Hindlimb muscle (tissue), 1 donor: ENCODE measurements around the gene UGDH. TPM values are rescaled to one million over a fixed set of nuclear protein-coding genes. Genes with fewer than 3 reads are reported as not detected.
"Not testable (repeated sequence)": the region's sequence is repeated elsewhere in the genome, so short reads cannot be mapped to it uniquely, and the experiment has no call there.

Experiments used
- DNase-seq: peaks from one replicate; pipeline ENCODE4 v3.0.0-alpha.2; 2013
- polyA plus RNA-seq: library from polyadenylated mRNA; unstranded; fragments of 120-200 nt; gene quantifications from one replicate; pipeline ENCODE4 v1.2.1, GENCODE V29; 2013; ENCODE audit not compliant: insufficient read length

The UGDH gene
- polyA plus RNA-seq, 1 donor = 39.9 TPM

DNA sequence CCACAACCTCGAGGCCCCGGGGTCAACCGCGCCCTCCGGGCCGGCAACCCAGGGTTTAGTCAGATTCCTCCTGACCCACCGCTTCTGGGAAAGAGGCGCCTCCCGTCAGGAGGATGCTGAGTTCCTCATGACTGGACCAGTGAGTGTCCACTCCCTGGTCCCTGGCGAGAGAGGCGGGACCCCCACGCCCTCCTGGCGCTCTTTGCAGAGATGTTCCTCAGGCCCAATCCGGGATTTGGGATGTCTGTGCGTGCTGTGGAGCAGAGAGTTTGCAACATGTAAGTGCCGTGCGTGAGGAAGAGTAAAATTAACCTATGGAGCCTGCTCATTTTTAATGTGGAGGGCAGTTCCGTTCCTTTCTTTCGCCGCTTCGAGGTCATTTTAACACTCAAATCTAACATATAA, 824 bp upstream of the UGDH start:
- no peak for DNase-seq

DNA sequence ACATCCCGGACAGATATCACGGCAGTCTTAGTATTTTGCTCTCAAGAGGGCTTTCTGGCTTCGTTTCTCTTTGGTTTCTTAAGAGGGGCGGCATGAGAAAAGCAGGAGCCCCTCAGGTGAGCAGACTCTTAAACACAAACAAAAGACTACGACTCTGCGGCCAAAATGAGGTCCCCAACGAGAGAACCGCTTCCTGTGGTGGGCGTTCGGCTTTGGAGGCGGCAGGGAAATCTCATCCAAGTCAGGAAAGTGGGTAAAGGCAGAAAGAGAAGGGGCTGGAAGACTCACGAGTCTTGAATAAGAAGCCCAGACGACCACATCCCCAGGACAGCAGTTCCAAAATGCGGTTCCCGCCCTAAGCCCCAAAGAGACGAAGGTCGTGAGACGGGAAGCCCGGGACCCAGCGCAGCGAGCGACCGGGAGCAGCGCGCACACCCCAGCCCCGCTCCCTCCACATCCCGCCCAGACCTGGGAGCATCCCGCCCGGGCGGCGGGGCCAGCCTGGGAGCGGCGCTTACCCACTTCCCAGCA, 409 bp downstream of the UGDH start:
- DNase-seq = no peak

DNA sequence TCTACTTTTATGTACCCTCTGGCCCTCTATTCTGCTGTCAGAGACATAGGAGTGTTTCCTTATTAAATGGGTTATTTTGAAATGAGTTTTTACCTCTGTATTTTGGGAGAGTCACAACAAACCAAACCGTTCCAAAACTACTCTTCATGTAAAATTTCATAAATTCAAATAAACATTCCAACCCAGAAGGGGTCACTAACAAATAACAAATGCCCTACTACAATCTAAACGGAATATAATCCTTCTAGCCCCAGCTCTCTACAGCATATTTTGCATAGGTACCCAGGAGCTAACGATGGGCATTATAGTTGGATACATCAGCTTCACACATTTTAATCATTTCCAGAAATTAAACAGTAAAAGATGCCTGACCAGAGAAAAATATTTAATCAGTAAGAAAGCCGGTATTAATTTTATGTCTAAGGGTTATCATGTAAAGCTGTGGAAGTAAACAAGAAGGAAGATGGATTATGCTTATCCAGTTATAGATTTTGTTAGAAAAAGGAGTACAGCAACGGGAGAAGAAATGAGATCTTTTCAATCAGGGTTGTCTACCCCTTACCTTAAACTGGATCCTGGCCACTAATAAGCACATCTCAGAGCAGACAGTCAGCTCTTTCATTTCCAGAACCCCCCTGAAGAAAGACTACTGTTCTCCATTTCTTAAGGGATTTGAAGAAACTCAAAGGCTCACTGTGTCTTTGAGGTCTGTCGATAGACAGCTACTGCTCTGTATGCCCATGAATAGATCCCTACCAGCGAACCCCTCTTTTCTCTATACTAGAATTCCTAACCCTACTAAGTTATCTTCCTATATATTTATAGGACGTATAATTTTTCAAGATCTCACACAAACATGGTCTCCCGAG, 1.2 kb downstream of the UGDH start:
- peak; percentile 6 for DNase-seq

DNA sequence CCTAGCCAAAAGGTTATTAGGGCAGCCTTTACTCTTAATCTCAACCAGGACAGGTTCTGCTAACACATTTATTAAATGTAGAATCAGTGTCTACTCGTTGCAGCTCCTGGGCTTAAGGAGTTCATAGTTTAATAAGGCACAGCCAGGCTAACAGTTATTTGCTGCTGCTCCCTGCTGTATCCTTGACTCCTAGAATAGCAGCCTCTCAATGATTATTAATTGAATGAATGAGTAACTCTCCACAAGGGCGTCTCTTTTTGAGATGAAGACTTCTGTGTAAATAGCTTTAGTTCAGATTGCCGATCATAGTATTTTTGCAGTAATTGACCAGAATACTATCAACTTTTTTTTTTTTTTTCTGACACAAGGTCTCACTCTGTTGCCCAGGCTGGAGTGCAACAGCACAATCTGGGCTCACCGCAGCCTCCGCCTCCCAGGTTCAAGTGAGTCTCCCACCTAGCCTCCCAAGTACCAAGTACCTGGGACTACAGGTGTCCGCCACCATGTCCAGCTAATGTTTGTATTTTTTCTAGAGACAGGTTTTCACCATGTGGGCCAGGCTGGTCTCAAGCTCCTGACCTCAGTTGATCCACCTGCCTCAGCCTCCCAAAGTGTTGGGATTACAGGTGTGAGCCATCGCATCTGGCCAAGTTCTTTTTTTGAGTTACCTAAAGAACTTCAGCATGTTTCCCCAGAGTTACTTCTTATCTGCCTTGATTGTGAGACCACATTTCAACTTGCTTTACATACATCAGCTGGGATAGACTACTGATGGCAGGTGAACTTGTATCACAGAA, 2.9 kb downstream of the UGDH start:
- no peak for DNase-seq

DNA sequence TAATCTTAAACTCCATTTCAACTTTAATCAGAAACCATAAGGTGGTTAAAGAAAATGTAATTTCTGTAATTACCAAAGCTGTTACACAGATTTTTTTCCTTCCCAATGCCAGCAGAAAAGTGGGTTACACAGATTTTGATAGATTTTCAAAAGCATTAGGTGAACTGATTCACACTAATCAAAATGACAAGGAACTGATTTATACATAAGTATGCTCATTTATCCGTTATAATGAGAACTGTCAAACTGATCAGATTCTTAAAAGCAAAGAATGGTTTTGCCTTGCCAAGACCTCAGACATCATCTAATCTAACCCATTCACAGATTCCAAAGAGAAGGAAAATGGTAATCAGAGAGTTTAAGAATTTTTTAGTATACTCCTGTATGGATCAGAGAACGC, 5.2 kb downstream of the UGDH start:
- peak; percentile 4 for DNase-seq

DNA sequence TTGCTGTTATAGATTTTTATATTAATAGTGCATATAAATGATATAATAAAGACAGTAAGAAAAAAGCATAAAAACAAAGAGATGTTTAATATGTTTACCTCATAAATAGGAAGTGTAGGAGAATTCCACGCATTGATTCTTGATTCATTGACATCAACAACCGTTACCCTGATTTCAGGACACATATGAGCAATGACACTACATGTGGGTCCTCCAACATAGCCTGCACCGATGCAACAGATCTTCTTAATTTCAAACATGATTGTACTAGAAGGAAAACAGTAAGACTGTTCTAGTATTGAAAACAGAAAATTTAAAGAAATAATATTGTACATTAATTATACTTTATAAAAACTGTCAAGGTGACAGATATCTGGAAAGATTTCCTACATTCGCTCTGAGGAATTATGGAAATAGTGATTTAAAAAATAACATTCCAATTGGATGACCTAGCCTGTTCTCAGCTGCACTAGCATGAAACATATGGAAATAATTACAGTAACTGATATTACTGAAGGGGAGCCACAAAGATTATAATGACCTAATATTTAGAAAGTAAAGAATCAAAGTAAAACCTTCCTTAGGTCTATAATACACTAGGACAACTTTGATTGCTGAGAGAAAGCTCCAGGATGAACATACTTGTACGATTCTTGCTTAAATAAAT, 5.9 kb downstream of the UGDH start:
- DNase-seq = peak; percentile 29

DNA sequence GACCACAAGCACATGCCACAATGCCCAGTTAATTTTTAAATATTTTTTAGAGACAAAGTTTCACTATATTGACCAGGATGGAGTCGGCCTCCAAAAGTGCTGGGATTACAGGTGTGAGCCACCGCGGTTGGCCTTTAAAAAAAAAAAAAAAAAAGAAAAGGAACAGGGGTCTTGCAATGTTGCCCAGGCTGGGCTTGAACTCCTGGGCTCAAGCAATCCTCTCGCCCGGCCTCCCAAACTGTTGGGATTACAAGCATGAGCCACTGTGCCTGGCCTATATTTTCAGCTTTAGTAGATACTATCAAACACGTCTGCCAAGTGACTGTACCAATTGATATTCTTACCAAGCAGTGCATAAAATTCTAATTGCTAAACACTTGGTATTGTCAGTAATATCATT, 8.8 kb downstream of the UGDH start:
- no peak for DNase-seq

DNA sequence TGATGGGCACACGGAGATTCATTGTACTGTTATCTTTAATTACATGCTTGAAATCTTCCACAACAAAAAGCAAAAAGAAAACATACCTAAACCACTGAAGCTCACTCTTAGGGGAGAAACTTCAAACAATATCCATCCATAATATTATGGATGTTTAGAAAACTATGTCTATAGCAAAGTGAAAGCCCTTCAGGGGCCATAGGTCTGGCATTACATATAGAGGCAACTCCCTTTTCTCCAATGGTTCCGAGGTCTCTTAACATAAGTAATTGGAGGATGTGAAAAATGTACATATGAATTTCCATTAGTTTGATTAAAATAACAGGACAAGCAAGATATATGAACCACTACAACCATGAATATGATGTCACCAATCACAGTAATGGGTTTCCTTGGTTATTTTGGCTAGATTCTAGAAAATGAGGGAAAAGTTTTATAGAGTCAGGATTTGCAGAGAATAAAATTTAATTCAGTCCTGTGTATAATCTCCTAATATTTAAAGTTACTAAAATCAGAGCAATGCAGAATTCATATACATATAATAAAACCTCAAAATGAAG, 10.8 kb downstream of the UGDH start:
- no peak for DNase-seq

DNA sequence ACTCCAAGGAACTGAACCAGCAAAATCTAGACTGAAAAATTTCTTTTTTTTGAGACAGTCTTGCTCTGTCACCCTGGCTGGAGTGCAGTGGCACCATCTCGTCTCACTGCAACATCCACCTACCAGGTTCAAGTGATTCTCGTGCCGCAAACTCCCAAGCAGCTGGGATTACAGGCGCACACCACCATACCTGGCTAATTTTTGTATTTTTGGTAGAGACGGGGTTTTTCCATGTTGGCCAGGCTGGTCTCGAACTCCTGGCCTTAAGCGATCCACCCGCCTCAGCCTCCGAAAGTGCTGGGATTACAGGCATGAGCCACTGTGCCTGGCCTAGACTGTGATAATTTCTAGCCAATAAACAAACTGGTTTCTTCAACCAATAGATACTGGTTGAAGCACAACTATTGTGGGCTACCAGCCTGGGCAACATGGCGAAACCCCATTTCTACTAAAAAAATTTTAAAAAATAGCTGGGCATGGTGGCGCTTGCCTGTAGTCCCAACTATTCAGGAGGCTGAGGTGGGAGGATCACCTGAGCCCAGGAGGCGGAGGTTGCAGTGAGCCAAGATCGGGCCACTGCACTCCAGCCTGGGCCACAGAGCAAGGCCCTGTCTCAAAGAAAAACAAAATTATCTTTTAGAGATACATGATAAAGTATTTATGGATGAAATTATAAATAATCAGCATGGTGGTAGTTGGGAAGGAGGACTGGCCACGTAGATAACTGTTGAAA, 11.4 kb downstream of the UGDH start:
- DNase-seq = not testable (repeated sequence)

DNA sequence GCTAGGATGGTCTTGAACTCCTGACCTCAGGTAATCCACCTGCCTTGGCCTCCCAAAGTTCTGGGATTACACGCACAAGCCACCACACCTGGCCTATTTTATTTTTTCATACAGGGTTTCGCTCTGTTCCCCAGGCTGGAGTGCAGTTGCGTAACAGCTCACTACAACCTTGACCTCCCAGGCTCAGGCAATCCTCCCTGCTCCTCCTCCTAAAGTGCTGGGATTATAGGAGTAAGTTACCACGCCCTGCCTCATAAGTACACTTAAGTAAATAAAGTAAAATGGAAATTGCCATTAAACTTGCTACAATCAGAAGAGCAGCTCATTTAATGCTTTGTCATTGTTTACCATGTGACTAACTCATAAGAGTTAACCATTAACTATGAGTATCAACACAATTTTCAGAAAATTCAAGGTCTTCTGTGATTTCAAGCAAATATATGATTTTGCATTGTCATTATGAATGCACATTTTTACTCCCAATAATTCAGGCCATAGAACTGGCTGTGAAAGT, 12.3 kb downstream of the UGDH start:
- DNase-seq = no peak

DNA sequence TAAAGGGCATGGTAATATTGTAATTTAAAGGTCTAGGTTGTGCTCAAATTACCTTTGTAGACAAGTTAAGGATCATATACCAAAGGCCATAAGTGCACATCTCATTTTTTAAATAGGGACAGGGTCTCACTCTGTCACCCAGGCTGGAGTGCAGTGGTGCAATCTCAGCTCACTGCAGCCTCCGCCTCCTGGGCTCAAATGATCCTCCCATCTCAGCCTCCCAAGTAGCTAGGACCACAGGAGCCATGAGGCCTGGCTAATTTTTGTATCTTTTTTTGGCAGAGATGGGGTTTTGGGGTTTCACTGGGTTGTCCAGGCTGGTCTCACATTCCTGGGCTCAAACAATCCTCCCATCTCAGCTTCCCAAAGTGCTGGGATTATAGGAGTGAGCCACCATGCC, 13.0 kb downstream of the UGDH start:
- DNase-seq = not testable (repeated sequence)

DNA sequence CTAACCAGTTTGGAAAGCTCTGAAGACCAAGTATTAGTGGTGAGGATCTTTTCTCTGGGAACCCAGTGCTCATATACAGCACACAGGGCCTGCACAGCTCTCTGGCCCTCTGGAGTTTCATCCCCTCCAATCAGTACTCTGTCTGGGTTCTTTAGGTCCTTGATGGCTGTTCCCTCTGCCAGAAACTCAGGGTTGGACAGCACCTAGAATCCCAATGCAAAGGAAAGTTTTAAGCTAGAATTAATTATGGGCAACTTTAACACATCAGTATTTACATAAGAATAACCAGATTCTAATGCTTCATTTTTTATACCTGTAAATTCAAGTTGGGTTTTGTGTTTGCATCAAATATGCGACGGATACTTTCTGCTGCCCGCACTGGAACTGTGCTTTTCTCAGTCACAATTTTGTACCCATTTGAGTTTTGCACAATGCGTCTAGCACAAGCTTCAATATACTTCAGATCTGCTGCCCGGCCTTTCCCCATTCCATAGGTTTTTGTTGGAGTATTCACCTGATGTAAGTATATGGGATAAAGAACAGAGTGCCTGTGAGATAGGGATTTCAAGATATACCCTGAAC, 16.8 kb downstream of the UGDH start:
- DNase-seq = no peak

DNA sequence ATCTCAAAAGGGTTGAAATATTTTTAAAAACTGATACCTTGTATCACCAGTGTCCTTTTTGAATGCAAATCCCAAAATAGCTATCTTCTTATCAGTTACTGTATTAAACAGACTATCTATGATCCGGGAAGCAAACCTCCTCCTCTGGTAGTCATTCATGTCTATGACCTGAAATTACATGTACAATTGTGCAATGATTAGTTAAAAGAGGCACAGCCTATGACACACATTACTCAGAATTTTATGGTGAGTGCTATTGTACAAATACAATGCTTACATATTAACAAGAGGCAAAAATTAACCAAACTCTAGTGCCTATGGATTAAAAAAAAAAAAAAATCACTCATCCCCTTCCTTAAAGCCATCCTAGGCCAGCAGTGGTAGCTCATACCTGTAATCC, 21.7 kb downstream of the UGDH start:
- DNase-seq = no peak

DNA sequence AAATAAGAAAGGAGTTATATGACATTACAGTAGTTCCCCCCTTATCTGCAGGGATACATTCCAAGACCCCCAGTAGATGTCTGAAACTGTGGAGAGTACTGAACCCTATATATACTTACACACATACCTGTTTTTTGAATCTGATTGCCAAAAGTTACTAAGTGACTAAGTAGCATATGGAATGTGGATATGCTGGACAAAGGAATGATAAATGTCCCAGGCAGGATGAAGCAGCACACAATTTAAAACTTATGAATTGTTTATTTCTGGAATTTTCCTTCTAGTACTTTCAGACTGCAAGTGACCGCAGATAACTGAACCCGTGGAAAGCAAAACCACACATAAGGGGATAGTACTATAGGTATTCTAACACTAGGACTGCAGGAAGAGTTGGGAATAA, 22.7 kb downstream of the UGDH start:
- DNase-seq = no peak

DNA sequence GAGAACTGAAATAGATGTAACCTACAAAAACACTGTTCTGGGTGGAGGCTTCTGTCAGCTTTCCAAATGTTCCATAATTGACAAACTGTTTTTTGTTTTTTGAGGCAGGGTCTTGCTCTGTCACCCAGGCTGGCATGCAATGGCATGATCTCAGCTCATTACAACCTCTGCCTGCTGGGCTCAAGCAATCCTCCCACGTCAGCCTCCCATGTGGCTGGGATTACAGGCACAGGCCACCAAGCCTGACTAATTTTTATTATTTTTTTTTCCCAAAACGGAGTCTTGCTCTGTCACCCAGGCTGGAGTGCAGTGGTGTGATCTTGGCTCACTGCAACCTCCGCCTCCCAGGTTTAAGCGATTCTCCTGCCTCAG, 24.6 kb downstream of the UGDH start:
- not testable (repeated sequence) for DNase-seq

DNA sequence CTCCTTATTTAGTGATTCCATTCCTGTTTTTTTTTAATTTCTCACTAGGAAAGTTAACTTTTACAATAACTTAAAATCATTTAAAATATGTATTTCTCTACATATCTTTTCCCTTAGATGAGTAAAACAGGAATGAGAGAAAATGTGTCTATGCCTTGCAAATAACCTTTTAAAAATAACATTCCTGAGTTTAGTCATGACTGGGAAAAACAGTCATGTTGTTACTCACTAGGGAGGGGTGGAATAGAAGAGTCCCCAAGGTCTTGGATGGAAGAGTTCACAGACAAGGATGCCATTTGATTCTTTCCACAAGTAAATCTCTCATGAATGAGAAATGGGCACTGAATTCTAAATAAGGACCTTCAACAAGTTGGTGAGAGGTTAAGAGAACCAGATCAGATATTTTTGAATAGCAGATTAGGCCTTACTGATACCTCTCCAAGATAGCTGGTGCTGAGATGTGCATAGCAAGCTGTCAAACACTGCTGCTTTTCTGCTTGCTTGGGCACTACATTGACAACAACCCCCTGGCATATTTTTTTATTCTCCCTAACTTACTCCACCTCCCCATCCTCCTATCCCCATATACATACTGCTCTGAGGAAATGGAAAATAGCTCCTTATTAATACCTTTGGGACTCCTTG, 25.1 kb downstream of the UGDH start:
- DNase-seq = no peak

DNA sequence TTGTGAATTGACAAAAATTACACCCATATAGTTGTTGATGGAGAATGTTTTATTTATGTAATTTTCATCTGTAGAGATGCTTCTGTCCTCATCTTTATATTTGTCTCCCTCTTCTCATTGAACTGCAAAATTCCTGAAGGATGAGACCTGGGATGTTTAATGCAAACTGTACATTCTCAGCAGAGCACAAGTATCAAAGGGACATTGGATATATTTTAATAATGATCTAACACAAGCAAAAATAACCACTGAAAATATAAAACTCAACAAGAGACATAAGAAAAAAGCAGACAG, 28.6 kb downstream of the UGDH start:
- DNase-seq = no peak

DNA sequence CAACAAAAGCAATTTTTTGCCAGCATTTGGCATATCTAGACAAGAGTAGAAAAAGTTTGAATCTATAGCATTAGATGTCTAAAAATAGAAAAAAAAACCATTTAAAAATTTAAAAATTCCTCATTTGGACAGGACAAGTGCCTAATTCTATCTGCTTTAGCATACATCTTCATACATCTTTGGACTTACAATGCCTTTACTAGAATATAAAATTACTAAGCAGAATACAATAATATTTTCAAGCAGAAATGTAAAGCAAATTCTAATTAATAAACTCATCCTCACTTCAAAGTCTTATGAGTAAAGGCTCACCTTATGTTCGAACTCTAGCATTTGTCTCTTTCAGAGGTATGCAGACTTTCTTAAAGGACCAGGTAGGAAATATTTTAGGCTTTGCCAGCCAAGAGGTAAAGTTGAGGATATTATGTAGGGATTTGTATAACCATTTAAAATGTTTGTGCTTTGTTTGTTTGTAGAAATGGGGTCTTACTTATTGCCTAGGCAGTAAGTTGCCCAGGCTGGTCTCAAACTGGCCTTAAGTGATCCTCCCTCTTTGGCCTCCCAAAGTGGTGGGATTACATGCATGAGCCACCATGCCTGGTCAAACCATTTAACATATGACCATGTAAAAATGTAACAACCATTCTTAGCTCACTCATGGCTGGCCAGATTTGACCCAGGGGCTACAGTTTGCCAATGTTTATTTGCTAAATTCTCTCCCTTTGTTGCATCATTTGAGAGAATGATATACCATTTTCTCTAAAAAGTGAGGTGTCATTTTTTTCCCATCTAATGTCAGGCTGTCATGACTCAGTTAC, 29.1 kb downstream of the UGDH start:
- DNase-seq = no peak

DNA sequence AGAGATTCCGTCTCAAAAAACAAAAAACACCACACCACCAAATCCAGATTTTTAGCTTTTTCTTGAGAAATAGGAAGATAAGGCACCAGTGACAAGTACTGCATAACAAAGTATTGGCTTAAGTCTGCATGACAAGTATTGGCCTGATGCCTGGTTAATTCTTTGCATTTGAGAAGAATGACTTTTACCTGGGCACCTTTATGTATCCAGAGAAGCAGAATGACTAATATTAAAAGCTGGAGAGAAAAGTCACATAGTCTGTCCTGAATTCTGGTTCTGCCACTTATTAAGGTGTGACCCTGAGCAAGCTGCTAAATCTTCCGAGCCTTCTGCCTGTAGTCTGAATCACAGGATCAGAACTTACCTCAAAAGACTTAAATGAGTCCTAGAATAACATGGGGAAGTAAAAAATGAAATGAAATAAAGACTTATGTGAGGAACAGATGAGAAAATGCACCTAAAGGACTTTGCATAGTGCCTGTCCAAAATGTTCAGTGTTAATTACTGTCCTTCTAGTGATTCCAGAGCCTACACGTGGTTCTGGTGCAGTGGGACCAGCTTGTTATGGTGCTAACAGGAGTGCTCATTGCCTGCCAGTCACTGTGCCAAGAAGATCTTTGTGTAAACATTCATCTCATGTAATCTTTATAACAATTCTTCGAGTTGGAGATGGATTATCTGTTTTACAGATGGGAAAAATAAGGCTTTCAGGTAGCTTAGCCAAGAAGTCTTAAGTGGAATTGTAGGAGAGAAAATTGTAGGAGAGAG, 31.6 kb downstream of the UGDH start:
- DNase-seq = peak; percentile 13
